Brain microvascular endothelial cell (primary cell): ENCODE data around the gene MTHFR.

Experiments used
- DNase-seq: peaks from one replicate; pipeline ENCODE4 v3.0.0-alpha.2; 2020
- H3K27ac ChIP-seq: fragments of 250-450 bp; sonication (Bioruptor Pico); 2 replicates; pipeline ENCODE4 v1.5.1; 2020; ENCODE audit warnings: mild to moderate bottlenecking, moderate library complexity
- H3K27me3 ChIP-seq: fragments of 250-450 bp; sonication (Bioruptor Pico); replicated peaks from 2 replicates; pipeline ENCODE4 v1.5.1; 2020; ENCODE audit warnings: mild to moderate bottlenecking
- H3K36me3 ChIP-seq: fragments of 250-450 bp; sonication (Bioruptor Pico); replicated peaks from 2 replicates; pipeline ENCODE4 v1.5.1; 2020; ENCODE audit warnings: mild to moderate bottlenecking
- H3K4me3 ChIP-seq: 2 replicates; pipeline ENCODE4 v1.5.1; 2011; ENCODE audit warnings: low read depth, mild to moderate bottlenecking, control low read depth, low read length, moderate library complexity
- CTCF ChIP-seq: IDR thresholded peaks from 2 replicates; pipeline ENCODE4 v1.5.1; 2011; ENCODE audit warnings: low read depth, mild to moderate bottlenecking, moderate library complexity, low read length, control low read depth, inconsistent platforms; ENCODE audit errors: missing control alignments
- in situ Hi-C: cut with HindIII; loops from 2 replicates; pipeline ENCODE4 v1.10.0; 2017; ENCODE audit warnings: low sequenced_read_pairs, low pct_ligation_motif_present

Gene MTHFR

GRCh38 chr1:11767922-11768704 lies 37.7 kb downstream of the MTHFR start:
- Histone ChIP-seq H3K27ac (no peak overlapping the region), H3K4me3 (no peak overlapping the region), H3K36me3 (no peaks in the 10 kb centered on the region), H3K27me3 (peaks cover 2% of the 10 kb centered on the region)
- in situ Hi-C loops, result no loop called here
- no peak for DNase-seq
- no peak for TF ChIP-seq CTCF

GRCh38 chr1:11766429-11766776 lies 39.4 kb downstream of the MTHFR start:
- H3K27me3 ChIP-seq, result peaks cover 7% of the 10 kb centered on the region
- DNase-seq, result no peak
- no peak overlapping the region for H3K4me3 ChIP-seq
- no peak overlapping the region for H3K27ac ChIP-seq
- H3K36me3 ChIP-seq, result no peaks in the 10 kb centered on the region
- TF ChIP-seq CTCF, result no peak
- in situ Hi-C loops, result no loop called here

GRCh38 chr1:11765661-11766428 lies 39.9 kb downstream of the MTHFR start:
- no peak overlapping the region for H3K27ac ChIP-seq
- no peak for TF ChIP-seq CTCF
- peaks cover 7% of the 10 kb centered on the region for H3K27me3 ChIP-seq
- no peaks in the 10 kb centered on the region for H3K36me3 ChIP-seq
- in situ Hi-C loops, result no loop called here
- H3K4me3 ChIP-seq, result no peak overlapping the region
- DNase-seq, result no peak

- no peak for DNase-seq
- H3K27me3 ChIP-seq, result peaks cover 7% of the 10 kb centered on the region
- H3K4me3 ChIP-seq, result no peak overlapping the region
- in situ Hi-C loops, result no loop called here
- no peaks in the 10 kb centered on the region for H3K36me3 ChIP-seq
- H3K27ac ChIP-seq, result no peak overlapping the region
- TF ChIP-seq CTCF, result no peak
Observed at GRCh38 chr1:11764519-11764918, 41.2 kb downstream of the MTHFR start.

- no peaks in the 10 kb centered on the region for H3K36me3 ChIP-seq
- H3K27ac ChIP-seq, result no peak overlapping the region
- DNase-seq, result no peak
- in situ Hi-C loops, result no loop called here
- H3K27me3 ChIP-seq, result peaks cover 7% of the 10 kb centered on the region
- no peak for TF ChIP-seq CTCF
- no peak overlapping the region for H3K4me3 ChIP-seq
Observed at GRCh38 chr1:11764115-11764514, 41.6 kb downstream of the MTHFR start.
